Left lobe of liver (tissue), 2 donors: ENCODE data around the gene PPP1R16B. TPM values are rescaled to one million over a fixed set of nuclear protein-coding genes. Genes with fewer than 3 reads are reported as not detected.

Experiments used
- ATAC-seq: fragments of 200-7000 bp; cut with Tn5 transposase; one replicate; pipeline ENCODE4 v1.9.1; 2020; ENCODE audit warnings: mild to moderate bottlenecking, moderate library complexity
- DNase-seq: peaks from one replicate; pipeline ENCODE4 v3.0.0-alpha.2; 2020; ENCODE audit warnings: low spot score
- total RNA-seq: library from RNA; stranded (reverse); gene quantifications from one replicate; pipeline ENCODE4 v1.2.1, GENCODE V29; 2021
- donor health status: DM: no; HTN: no; CAD: no; lungs with moderate emphysema.
- donor health status: DM: no; HTN: yes; CAD: no.

PPP1R16B gene
- total RNA-seq: 1.7 TPM

- DNase-seq (peak; percentile 54), ATAC-seq (peak; percentile 78)
These were observed at the start of gene PPP1R16B for GRCh38 chr20:38805502-38805957. PPP1R16B (plus strand) TSS chr20:38805697; CDS start chr20:38835926, 30,229 bp downstream.

GRCh38 chr20:38757145-38757775 is 48.2 kb upstream of the PPP1R16B start:
- DNase-seq (no peak), ATAC-seq (peak; percentile 29)

- no peak for DNase-seq
- no peak for ATAC-seq
These were observed 46.4 kb upstream of the PPP1R16B start for GRCh38 chr20:38759106-38759505.

DNA sequence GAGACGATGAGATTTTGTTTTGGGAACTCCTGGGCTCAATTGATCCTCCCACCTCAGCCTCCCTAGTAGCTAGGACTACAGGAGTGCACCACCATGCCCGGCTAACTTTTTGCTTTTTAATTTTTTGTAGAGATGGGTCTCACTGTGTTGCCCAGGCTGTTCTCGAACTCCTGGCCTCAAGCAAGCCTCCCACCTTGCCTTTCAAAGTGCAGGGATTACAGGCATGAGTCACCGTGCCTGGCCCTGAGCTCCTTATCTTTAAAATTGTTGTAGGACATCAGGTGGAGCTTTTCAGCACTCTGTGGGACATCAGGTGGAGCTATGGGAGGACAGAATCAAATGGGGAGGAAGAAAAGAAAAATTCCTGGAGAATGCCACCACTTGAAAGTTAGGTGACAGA is 44.5 kb upstream of the PPP1R16B start:
- DNase-seq (no peak), ATAC-seq (no peak)

DNA sequence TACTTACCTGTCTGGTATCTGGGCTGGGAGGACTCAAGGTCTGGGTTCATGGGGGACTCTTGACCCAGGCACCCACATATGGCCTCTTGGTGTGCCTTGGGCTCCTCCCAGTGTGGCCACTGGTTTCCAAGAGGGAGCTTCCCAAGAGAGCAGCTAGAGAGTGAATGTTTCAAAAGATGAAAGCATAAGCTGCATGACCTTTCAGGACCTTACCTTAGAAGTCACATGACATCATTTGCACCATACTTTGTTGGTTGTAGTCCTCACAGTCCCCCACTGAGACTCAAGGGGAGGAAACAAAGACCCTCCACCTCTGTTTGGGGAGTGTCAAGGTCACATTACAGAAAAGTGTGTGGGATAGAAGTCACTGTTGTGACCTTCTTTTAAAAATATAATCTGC is 43.3 kb upstream of the PPP1R16B start:
- DNase-seq (no peak), ATAC-seq (no peak)

DNA sequence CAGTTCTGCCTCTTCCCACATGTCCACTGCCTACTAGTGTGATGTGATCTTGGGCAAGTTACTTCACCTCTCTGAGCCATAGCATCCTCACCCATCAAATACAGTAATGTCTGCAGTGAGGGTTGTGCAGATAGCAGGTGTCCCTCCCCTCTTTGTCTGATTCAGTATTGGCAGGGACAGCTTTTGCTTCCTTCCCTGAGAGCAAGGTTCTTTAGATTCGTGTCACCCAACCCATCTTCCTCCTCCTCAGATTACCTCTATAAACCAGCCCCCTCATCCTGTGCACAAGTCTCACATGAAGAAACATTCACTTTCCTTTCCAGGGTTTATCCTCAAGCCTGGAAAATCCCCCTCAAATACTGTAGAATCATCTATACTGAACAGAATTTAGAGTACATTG is 41.9 kb upstream of the PPP1R16B start:
- ATAC-seq: no peak
- no peak for DNase-seq

- DNase-seq (no peak), ATAC-seq (peak; percentile 51)
These were observed 40.8 kb upstream of the PPP1R16B start for GRCh38 chr20:38764567-38765318.

GRCh38 chr20:38766071-38766470 is 39.4 kb upstream of the PPP1R16B start:
- DNase-seq (no peak), ATAC-seq (peak; percentile 49)

DNA sequence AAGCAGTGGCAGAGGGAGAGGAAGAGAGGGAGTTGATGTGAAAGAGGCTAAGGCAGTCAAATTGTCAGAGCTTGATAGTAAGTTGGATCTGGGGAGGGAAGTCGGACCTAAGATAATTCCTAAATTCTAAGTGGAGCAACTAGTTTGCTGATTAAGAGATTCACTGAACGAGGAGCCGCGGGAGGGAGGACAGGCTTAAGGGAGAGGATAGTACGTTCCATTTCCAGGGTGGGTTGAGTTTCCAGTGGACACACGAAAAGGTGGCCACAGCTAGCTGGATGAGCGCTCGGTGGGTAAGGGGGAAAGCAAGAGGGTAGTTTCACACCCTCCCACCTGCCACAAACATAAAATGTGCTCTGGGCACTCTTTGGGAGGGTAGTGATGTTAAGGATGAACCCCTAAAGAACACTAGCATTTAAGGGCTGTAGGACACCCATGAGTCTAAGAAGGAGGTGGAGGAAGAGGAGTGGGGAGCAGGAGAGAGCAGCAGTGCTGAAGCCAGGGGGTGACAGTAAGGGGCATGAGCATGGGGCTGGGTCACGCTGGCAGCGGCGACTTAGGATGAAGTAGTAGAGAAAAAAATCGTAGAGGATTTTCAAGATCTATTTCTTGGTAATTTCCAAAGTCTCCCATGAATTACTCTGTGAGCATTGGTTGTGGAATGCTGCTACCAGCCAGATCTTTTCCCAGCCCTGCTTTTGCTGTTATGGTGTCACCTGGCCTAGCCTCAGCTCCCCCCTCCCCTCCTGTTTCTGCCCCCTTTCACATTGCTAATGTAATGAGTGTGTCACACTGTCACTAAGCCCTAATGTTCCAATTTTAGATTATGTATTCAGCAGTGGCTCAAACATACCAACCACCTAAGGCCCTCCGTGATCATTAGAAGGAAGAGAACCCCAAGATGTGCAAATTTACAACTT is 35.9 kb upstream of the PPP1R16B start:
- DNase-seq: no peak
- ATAC-seq: no peak

DNA sequence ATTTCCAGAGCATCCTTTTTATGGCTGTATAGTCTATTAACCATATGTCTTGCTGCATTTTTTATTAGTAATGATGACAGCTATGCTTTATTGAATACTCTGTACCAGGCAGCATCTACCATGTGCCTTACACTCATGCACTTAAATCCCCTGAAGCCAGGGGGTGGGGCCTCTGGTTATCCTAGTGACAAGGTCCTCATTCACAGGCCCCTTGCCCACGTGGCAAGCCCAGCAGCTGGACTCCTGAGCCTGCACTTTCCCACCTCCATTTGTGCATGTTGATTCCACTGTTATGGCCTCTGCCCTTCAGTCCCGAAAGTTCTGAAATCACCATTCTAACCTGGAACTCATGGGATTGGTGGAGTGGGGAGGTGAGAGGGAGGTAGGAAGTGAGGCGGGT is 35.0 kb upstream of the PPP1R16B start:
- DNase-seq (peak; percentile 87), ATAC-seq (peak; percentile 84)

DNA sequence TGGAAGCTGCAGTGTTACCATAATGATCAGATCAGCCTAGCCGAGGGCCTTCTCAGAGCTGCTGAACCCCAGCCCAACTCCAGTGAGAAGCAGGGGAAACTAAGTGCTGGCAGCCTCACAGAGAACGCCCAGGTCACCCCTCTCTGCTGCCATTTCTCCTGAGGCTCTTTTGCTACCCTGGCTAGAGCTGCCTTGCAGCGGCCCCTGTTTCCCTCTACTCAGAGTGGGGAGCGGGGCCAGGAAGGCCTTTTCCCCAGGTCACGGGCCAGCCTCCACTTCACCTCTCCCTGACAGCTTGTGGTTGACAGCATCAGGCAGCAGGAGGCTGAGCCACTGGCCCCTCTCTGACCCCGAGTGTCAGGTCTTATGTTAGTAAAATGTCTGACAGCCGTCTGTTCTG is 34.5 kb upstream of the PPP1R16B start:
- ATAC-seq: peak; percentile 5

DNA sequence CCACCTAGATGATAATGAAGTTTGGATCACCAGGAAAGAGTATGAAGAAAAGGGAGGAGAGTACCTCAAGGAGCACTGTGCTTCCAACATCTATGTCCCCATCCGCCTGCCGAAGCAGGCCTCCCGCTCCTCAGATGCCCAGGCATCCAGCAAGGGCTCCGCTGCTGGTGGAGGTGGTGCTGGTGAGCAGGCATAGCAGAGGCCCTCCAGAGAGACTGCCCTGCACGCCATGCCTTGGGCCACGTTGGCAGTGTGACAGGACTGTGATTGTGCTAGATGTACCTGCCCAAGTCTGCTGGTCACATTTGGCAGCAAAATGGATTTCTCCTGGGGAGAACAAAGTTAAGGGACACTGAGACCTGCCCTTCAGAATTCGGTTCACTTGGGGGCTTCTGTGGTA is 33.9 kb upstream of the PPP1R16B start:
- peak; percentile 47 for ATAC-seq
- peak; percentile 56 for DNase-seq

More for the DNA sequence above, 34.5 kb upstream of the PPP1R16B start:
- no peak for DNase-seq

GRCh38 chr20:38774167-38774566 is 31.3 kb upstream of the PPP1R16B start:
- ATAC-seq (no peak), DNase-seq (no peak)

GRCh38 chr20:38776363-38776762 is 29.1 kb upstream of the PPP1R16B start:
- no peak for ATAC-seq
- DNase-seq: no peak

DNA sequence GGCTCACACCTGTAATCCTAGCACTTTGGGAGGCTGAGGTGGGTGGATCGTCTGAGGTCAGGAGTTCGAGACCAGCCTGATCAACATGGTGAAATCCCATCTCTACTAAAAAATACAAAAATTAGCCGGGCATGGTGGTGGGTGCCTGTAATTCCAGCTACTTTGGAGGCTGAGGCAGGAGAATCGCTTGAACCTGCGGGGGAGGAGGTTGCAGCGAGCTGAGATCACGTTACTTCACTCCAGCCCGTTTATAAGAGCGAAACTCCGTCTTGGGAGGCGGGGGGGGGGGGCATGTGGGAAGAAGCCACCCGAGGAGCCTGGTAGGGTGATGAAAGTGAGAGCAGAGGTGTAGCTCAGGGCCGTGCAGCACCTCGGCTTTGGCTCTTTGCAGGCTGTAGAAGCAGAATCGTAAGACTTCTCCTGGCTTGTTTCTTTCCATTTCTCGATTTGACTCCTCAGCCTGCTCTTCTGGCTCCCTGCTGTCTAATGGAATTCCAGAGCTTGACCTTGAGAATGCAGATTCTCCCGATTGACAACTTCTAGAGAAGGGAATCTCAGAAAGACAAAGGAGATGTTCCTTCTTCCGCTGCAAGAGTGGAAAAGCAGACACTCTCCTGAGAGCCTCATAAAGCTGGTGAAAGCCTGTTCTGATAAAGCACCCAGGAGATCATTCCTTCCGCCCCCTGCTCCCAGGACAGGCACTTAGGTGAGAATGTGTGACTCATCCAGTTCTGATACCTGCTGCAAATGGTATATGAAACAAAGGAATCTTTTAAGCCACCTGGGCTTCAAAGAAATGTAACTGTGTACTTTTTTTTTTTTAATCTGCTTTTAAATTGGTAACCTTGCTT is 26.0 kb upstream of the PPP1R16B start:
- DNase-seq (no peak), ATAC-seq (no peak)

DNA sequence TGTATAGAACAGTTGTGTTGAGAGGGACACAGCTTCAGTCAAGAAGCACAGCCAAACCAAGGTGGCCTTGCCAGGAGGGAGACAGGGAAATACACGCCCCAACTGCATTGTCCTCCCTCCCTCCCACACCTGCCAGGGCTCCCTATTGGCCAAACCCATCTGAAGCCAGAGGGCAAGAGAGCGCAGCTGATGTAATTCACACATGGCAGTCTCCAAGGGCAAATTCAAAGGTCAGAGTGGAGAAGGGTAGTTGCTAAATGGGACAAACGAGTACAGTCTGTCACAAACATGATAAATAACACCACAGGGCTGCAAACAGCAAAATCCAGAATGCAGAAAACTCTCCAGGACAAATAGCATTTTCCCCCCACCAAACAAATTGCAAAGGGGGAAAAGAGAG is 23.2 kb upstream of the PPP1R16B start:
- ATAC-seq (peak; percentile 97), DNase-seq (peak; percentile 92)

DNA sequence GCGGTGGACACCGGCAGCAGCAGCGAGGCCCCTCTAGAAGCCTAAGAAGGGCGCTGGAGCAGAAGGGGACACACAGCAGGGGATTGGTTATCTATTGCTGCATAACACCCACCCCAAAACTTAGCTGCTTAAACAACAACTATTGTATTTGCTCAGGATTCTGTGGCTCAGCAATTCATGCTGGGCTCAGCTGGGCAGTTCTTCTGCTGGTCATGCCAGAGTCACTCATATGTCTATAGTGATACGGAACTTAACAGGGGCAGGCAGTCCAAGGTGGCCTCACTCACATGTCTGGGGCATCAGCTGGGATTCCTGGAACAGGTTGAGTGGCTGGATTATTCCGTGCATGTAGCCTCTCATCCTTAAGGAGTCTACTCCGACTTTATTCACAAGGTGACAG is 17.6 kb upstream of the PPP1R16B start:
- no peak for DNase-seq
- no peak for ATAC-seq

DNA sequence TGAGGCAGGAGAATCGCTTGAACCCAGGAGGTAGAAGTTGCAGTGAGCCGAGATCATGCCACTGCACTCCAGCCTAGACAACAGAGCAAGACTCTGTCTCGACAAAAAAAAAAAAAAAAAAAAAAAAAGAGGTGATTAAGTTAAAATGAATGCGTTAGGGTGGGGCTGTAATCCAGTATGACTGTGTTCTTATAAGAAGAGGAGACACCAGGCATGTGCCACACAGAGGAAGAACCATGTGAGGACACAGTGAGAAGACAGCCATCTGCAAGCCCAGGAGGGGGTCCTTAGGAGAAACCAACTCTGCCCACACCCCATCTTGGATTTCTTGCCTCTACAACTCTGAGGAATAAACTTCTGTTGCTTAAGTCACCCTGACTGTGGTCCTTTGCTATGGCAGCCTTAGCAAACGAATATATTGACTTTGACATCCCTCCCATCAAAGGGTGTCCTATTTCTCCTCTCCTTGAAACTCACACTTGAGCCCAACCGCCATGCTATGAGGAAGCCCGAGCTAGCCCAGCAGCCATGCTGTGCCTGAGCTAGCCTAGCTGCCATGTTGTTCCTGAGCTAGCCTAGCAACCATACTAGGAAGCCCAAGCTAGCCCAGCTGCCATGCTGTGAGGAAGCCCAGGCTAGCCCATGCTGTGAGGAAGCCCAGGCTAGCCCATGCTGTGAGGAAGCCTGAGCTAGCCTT is 15.8 kb upstream of the PPP1R16B start:
- no peak for DNase-seq
- ATAC-seq: no peak

DNA sequence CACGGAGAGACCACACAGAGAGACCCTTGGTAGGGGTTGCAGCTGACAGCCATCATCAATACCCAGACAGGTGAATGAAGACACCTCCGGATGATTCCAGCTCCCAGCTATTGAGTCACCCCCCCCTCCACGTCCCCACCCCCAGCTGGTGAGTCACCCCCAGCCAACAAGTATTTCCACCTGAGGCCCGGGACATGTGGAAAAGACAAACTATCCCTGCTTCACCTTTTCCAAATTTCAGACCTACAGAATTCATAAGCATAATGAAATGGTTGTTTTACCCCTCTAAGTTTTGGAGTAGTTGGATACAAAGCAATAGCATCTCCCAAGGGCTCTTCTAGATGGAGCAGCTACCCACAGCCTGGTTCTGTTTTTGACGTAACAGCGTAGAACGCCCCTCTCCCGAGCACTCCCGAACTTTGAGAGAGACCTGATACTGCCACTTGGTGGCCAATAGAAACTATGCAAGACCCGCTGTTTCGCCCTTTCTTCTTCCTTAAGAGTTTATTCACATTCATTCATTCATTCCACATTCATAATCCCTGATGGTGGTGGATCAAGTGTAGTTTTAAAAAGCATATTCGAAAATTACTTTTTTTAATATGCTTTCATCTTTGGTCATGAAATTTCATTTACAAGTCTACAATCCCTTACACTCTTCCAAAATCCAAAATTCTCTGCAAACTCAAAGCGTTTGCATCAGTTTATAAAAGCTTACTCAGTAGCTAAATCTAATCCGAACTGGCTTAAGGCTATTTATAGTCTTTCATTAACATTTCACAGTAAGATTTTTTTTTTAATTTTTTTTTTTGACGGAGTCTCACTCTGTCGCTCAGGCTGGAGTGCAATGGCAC is 15.1 kb upstream of the PPP1R16B start:
- peak; percentile 92 for ATAC-seq
- DNase-seq: no peak
